Measurements from ENCODE around the gene FBXL7.

DNA sequence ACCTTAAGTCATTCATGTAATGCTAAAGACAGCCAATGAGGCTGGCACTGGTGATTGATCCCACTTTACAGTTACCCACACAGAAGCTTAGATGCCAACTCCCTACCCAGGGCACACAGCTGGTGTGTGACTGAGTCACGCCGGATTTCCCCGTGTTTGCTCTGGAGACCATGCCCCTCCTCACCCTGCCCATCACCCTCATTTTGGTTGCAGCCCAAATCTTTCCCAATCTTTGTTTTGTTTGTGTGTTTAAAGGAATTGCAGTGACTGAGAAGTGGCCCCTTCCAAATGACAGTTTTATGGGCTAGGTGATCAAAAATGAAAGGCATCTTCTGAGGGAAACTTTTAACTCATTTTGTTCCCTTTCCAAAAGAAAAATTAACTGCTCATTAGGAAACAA, 10.9 kb downstream of the FBXL7 start:
- TF ChIP-seq, protein P1, sequence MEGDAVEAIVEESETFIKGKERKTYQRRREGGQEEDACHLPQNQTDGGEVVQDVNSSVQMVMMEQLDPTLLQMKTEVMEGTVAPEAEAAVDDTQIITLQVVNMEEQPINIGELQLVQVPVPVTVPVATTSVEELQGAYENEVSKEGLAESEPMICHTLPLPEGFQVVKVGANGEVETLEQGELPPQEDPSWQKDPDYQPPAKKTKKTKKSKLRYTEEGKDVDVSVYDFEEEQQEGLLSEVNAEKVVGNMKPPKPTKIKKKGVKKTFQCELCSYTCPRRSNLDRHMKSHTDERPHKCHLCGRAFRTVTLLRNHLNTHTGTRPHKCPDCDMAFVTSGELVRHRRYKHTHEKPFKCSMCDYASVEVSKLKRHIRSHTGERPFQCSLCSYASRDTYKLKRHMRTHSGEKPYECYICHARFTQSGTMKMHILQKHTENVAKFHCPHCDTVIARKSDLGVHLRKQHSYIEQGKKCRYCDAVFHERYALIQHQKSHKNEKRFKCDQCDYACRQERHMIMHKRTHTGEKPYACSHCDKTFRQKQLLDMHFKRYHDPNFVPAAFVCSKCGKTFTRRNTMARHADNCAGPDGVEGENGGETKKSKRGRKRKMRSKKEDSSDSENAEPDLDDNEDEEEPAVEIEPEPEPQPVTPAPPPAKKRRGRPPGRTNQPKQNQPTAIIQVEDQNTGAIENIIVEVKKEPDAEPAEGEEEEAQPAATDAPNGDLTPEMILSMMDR (IDR thresholded peaks at IDR 0.05): no peak
- no peak for TF ChIP-seq POLR2A (IDR thresholded peaks at IDR 0.05)
